ENCODE measurements around the gene KDR.

Gene KDR

DNA sequence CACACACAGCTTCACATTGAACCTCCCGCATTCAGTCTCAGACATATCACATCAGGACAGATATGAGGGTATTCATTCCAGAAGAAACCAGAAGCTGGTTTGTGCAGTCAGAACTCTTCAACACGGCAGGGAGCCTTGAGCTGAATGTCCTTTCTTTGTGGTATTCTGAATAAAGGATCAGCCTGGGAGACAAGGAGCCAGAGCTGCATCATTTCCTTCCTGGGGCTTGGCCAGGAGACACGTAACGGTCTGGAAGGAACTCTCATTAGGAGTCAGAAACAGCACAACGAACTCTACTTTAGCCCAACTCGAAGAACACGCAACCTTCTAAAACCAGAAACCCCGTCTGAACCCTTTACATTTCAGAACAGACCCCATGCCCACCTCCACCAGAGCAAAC is 46.4 kb downstream of the KDR start:
- Mint-ChIP-seq H3K27ac (no peak overlapping the region), H3K4me3 (no peak overlapping the region), H3K36me3 (no peaks in the 10 kb centered on the region), H3K9me3 (ENCODE audit: low read depth) (no peaks in the 10 kb centered on the region), H3K27me3 (peaks cover 15% of the 10 kb centered on the region), H3K4me1 (ENCODE audit: low read depth) (peaks cover 2% of the 10 kb centered on the region)

- Mint-ChIP-seq H3K9me3 (ENCODE audit: low read depth) (no peaks in the 10 kb centered on the region), H3K4me3 (no peak overlapping the region), H3K36me3 (no peaks in the 10 kb centered on the region), H3K27ac (no peak overlapping the region), H3K27me3 (peaks cover 15% of the 10 kb centered on the region), H3K4me1 (ENCODE audit: low read depth) (peaks cover 2% of the 10 kb centered on the region)
Measured at GRCh38 chr4:55077577-55077976, 47.8 kb downstream of the KDR start.

GRCh38 chr4:55075823-55076716 is 49.3 kb downstream of the KDR start:
- Mint-ChIP-seq H3K27me3 (peaks cover 15% of the 10 kb centered on the region), H3K9me3 (ENCODE audit: low read depth) (no peaks in the 10 kb centered on the region), H3K4me1 (ENCODE audit: low read depth) (peaks cover 2% of the 10 kb centered on the region), H3K36me3 (no peaks in the 10 kb centered on the region), H3K4me3 (no peak overlapping the region), H3K27ac (no peak overlapping the region)

- Mint-ChIP-seq H3K36me3 (no peaks in the 10 kb centered on the region), H3K27me3 (peaks cover 15% of the 10 kb centered on the region), H3K27ac (no peak overlapping the region), H3K4me1 (ENCODE audit: low read depth) (peaks cover 2% of the 10 kb centered on the region), H3K9me3 (ENCODE audit: low read depth) (no peaks in the 10 kb centered on the region), H3K4me3 (no peak overlapping the region)
Measured at GRCh38 chr4:55075376-55075775, 50.0 kb downstream of the KDR start.

GRCh38 chr4:55074386-55074785 is 51.0 kb downstream of the KDR start:
- H3K4me1 Mint-ChIP-seq (ENCODE audit: low read depth) = peaks cover 2% of the 10 kb centered on the region

DNA sequence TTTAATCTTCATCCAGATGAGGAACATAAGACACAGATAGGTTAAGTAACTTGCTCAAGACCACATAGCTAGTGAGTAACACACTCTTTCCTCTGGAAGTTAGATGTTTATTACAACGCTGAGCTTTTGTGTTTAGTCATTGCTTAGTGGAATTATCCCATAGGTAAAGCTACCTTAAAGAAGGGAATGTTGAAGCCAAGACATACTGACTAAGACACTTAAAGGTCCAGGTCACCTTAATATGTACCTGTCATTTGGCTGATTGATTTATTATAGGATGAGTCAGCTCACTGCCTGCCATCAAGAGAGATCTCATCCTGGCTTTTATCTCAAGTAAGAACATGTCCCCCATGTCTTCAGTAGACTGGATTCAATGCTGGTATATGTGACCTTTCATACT is 53.4 kb downstream of the KDR start:
- no peaks in the 10 kb centered on the region for H3K9me3 Mint-ChIP-seq (ENCODE audit: low read depth)
- no peak overlapping the region for H3K27ac Mint-ChIP-seq
- H3K27me3 Mint-ChIP-seq = peaks cover 10% of the 10 kb centered on the region
- H3K36me3 Mint-ChIP-seq = no peaks in the 10 kb centered on the region
- H3K4me1 Mint-ChIP-seq (ENCODE audit: low read depth) = peaks cover 2% of the 10 kb centered on the region
- H3K4me3 Mint-ChIP-seq = no peak overlapping the region

More at GRCh38 chr4:55074386-55074785, 51.0 kb downstream of the KDR start:
- Mint-ChIP-seq H3K27me3 (peaks cover 12% of the 10 kb centered on the region), H3K4me3 (no peak overlapping the region), H3K36me3 (no peaks in the 10 kb centered on the region), H3K9me3 (ENCODE audit: low read depth) (no peaks in the 10 kb centered on the region), H3K27ac (no peak overlapping the region)

- Mint-ChIP-seq H3K27ac (no peak overlapping the region), H3K4me1 (ENCODE audit: low read depth) (no peaks in the 10 kb centered on the region), H3K36me3 (no peaks in the 10 kb centered on the region), H3K4me3 (no peak overlapping the region), H3K27me3 (no peaks in the 10 kb centered on the region), H3K9me3 (ENCODE audit: low read depth) (no peaks in the 10 kb centered on the region)
Measured at GRCh38 chr4:55069248-55069647, 56.1 kb downstream of the KDR start.

- no peaks in the 10 kb centered on the region for H3K9me3 Mint-ChIP-seq (ENCODE audit: low read depth)
- no peak overlapping the region for H3K27ac Mint-ChIP-seq
- no peak overlapping the region for H3K4me3 Mint-ChIP-seq
- H3K27me3 Mint-ChIP-seq = no peaks in the 10 kb centered on the region
- no peaks in the 10 kb centered on the region for H3K4me1 Mint-ChIP-seq (ENCODE audit: low read depth)
- no peaks in the 10 kb centered on the region for H3K36me3 Mint-ChIP-seq
Measured at GRCh38 chr4:55068522-55068921, 56.9 kb downstream of the KDR start.

- H3K27me3 Mint-ChIP-seq = no peaks in the 10 kb centered on the region
- no peaks in the 10 kb centered on the region for H3K36me3 Mint-ChIP-seq
- no peaks in the 10 kb centered on the region for H3K4me1 Mint-ChIP-seq (ENCODE audit: low read depth)
- no peak overlapping the region for H3K4me3 Mint-ChIP-seq
- H3K9me3 Mint-ChIP-seq (ENCODE audit: low read depth) = no peaks in the 10 kb centered on the region
- H3K27ac Mint-ChIP-seq = no peak overlapping the region
Measured at GRCh38 chr4:55066018-55066417, 59.4 kb downstream of the KDR start.

GRCh38 chr4:55055529-55055928 is 69.9 kb downstream of the KDR start:
- Mint-ChIP-seq H3K36me3 (no peaks in the 10 kb centered on the region), H3K27me3 (no peaks in the 10 kb centered on the region), H3K4me1 (ENCODE audit: low read depth) (no peaks in the 10 kb centered on the region), H3K9me3 (ENCODE audit: low read depth) (no peaks in the 10 kb centered on the region), H3K4me3 (no peak overlapping the region), H3K27ac (no peak overlapping the region)

- no peaks in the 10 kb centered on the region for H3K27me3 Mint-ChIP-seq
- no peak overlapping the region for H3K4me3 Mint-ChIP-seq
- no peaks in the 10 kb centered on the region for H3K4me1 Mint-ChIP-seq (ENCODE audit: low read depth)
- no peak overlapping the region for H3K27ac Mint-ChIP-seq
- H3K36me3 Mint-ChIP-seq = no peaks in the 10 kb centered on the region
- H3K9me3 Mint-ChIP-seq (ENCODE audit: low read depth) = no peaks in the 10 kb centered on the region
Measured at GRCh38 chr4:55051532-55051931, 73.9 kb downstream of the KDR start.

- H3K4me1 Mint-ChIP-seq (ENCODE audit: low read depth) = no peaks in the 10 kb centered on the region
- H3K9me3 Mint-ChIP-seq (ENCODE audit: low read depth) = no peaks in the 10 kb centered on the region
- H3K27ac Mint-ChIP-seq = no peak overlapping the region
- H3K4me3 Mint-ChIP-seq = no peak overlapping the region
- H3K27me3 Mint-ChIP-seq = no peaks in the 10 kb centered on the region
- H3K36me3 Mint-ChIP-seq = no peaks in the 10 kb centered on the region
Measured at GRCh38 chr4:55050418-55050950, 74.9 kb downstream of the KDR start.

DNA sequence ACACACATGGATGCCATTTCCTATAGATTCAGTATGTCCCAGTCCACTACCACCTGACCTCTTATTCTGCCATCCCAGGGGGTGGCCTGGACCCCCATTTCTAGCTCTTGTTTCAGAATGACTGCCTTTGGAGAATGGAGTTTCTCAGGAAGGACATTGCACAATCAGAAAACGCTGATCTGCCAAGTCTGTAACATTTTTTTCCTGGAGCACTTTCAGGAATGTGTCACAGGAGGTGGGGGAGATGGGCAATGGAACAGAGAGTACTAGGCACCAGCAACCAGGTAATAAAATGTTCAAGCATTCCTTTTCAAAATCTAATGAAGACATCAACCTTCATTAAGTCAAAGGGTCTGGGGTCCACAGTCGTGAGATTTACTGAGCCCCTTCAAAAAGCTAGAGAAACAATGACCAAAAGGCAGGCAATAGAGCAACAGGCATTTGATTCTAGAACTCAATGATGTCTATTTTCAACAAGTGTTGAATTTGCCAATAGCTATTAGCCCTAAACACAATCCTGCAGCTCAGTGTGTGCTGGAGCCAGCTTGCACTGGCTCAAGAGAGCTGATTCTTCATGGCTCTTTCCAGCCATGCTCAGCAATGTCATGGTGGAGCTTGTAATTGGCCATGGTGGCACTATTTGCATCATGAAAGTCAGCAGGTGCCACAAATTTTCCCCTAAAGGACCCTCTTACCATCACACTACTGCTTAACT is 87.1 kb downstream of the KDR start:
- no peak overlapping the region for H3K4me3 Mint-ChIP-seq
- H3K4me1 Mint-ChIP-seq (ENCODE audit: low read depth) = no peaks in the 10 kb centered on the region
- no peaks in the 10 kb centered on the region for H3K9me3 Mint-ChIP-seq (ENCODE audit: low read depth)
- peaks cover 3% of the 10 kb centered on the region for H3K27me3 Mint-ChIP-seq
- H3K27ac Mint-ChIP-seq = no peak overlapping the region
- no peaks in the 10 kb centered on the region for H3K36me3 Mint-ChIP-seq

DNA sequence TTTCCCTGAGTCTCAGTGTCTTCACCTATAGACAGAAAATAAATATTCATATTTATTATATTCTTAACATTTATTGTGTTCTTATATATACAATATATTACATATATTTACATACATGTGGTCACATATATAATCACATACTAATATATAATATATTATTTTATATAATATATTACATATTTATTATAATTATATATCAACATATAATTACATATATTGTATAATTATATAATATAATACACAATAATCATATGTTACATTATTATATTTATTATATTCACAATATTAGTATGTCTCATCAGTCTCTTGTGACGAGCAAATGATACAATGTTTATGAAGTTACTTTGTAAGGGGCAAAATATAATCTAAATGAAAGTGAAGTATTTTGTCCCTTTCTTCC is 87.7 kb downstream of the KDR start:
- Mint-ChIP-seq H3K4me1 (ENCODE audit: low read depth) (no peaks in the 10 kb centered on the region), H3K4me3 (no peak overlapping the region), H3K9me3 (ENCODE audit: low read depth) (no peaks in the 10 kb centered on the region), H3K36me3 (no peaks in the 10 kb centered on the region), H3K27me3 (peaks cover 3% of the 10 kb centered on the region), H3K27ac (no peak overlapping the region)

GRCh38 chr4:55036405-55036804 is 89.0 kb downstream of the KDR start:
- no peaks in the 10 kb centered on the region for H3K9me3 Mint-ChIP-seq (ENCODE audit: low read depth)
- no peak overlapping the region for H3K27ac Mint-ChIP-seq
- peaks cover 3% of the 10 kb centered on the region for H3K27me3 Mint-ChIP-seq

More at GRCh38 chr4:55036405-55036804, 89.0 kb downstream of the KDR start:
- H3K4me3 Mint-ChIP-seq = no peak overlapping the region
- H3K4me1 Mint-ChIP-seq (ENCODE audit: low read depth) = no peaks in the 10 kb centered on the region
- H3K36me3 Mint-ChIP-seq = no peaks in the 10 kb centered on the region
